Endothelial cell (in vitro differentiated cells): Measurements from ENCODE around the gene ASAP2. TPM values are rescaled to one million over a fixed set of nuclear protein-coding genes. Genes with fewer than 3 reads are reported as not detected.
A peak's percentile ranks its signal among the peaks of the same experiment; 100 is the strongest.

Source experiments
- DNase-seq: peaks from one replicate; pipeline ENCODE4 v3.0.0; 2021; ENCODE audit warnings: low spot score
- H3K27ac Mint-ChIP-seq: one replicate; pipeline ENCODE4 v1.8.0; 2021; ENCODE audit warnings: mixed read lengths, inconsistent platforms; ENCODE audit not compliant: unreplicated experiment
- H3K27me3 Mint-ChIP-seq: one replicate; pipeline ENCODE4 v1.8.0; 2021; ENCODE audit warnings: mild to moderate bottlenecking, moderate library complexity, mixed read lengths, inconsistent platforms; ENCODE audit not compliant: unreplicated experiment
- H3K36me3 Mint-ChIP-seq: one replicate; pipeline ENCODE4 v1.8.0; 2021; ENCODE audit warnings: mild to moderate bottlenecking, low read depth, mixed read lengths, inconsistent platforms; ENCODE audit not compliant: unreplicated experiment
- H3K4me1 Mint-ChIP-seq: one replicate; pipeline ENCODE4 v1.8.0; 2021; ENCODE audit warnings: mild to moderate bottlenecking, mixed read lengths, inconsistent platforms; ENCODE audit not compliant: unreplicated experiment
- H3K4me3 Mint-ChIP-seq: one replicate; pipeline ENCODE4 v1.8.0; 2021; ENCODE audit warnings: mild to moderate bottlenecking, mixed read lengths, inconsistent platforms; ENCODE audit not compliant: unreplicated experiment
- H3K9me3 Mint-ChIP-seq: one replicate; pipeline ENCODE4 v1.8.0; 2021; ENCODE audit warnings: mixed read lengths, inconsistent platforms; ENCODE audit not compliant: unreplicated experiment
- total RNA-seq: library from RNA; stranded (reverse); fragmentation: NEBNext Ultra II Directional; extraction: Animal tissue kit (Norgen Biotek cat#: 25700); gene quantifications from one replicate; pipeline ENCODE4 v1.2.1, GENCODE V29; 2021; ENCODE audit not compliant: unreplicated experiment
- TF ChIP-seq, protein P1 (sequence below): fragments of 200-600 bp; sonication (generic); IDR thresholded peaks from one replicate; pipeline ENCODE4 v1.5.0; 2021; ENCODE audit warnings: antibody characterized with exemption; ENCODE audit not compliant: unreplicated experiment

Gene ASAP2
- total RNA-seq, 1 donor from 2014 or later = 31.8 TPM

DNA sequence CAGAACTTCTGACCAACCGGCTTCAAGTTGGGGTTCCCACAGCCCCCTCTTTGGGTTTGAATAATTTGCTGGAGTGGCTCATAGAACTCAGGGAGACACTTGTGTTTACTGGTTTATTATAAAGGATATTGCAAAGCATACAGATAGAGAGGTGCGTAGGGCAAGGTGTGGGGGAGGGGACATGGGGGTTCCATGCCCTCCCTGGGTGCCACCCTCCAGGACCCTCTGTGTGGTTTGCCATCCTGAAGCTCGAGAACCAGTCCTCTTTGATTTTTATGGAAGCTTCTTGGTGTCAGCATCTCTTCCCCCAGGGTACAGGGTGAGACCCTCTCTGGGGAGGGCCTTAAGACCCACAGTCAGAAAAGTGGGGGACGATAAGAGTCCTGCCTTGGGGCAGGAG is 177.9 kb downstream of the ASAP2 start:
- Mint-ChIP-seq H3K4me1 (peaks cover 17% of the 10 kb centered on the region), H3K27me3 (peaks cover 12% of the 10 kb centered on the region), H3K27ac (no peak overlapping the region), H3K4me3 (no peak overlapping the region), H3K9me3 (no peaks in the 10 kb centered on the region), H3K36me3 (peaks cover 23% of the 10 kb centered on the region)
- TF ChIP-seq, protein P1, sequence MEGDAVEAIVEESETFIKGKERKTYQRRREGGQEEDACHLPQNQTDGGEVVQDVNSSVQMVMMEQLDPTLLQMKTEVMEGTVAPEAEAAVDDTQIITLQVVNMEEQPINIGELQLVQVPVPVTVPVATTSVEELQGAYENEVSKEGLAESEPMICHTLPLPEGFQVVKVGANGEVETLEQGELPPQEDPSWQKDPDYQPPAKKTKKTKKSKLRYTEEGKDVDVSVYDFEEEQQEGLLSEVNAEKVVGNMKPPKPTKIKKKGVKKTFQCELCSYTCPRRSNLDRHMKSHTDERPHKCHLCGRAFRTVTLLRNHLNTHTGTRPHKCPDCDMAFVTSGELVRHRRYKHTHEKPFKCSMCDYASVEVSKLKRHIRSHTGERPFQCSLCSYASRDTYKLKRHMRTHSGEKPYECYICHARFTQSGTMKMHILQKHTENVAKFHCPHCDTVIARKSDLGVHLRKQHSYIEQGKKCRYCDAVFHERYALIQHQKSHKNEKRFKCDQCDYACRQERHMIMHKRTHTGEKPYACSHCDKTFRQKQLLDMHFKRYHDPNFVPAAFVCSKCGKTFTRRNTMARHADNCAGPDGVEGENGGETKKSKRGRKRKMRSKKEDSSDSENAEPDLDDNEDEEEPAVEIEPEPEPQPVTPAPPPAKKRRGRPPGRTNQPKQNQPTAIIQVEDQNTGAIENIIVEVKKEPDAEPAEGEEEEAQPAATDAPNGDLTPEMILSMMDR = no peak
- DNase-seq = no peak

DNA sequence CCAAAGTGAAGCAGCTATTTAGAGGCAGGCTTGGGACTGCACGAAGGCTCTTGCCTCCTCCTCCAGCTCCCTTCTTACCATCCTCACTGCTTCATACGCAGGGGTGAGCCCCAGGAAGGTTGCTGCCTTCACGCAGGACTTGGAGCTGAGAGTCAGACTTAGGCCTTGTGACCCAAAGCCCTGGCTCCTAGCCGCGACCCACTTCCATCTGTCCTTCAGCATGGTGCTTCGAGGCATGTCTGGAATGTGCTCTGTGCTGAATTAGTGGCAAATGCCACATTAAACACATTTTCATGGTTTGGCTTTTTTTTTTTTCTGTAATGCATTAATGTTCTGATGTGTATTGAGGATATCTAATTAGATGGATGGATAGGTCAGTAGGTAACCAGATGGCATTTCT is 179.2 kb downstream of the ASAP2 start:
- peaks cover 12% of the 10 kb centered on the region for H3K27me3 Mint-ChIP-seq
- peaks cover 31% of the 10 kb centered on the region for H3K36me3 Mint-ChIP-seq
- no peak for DNase-seq
- no peak overlapping the region for H3K4me3 Mint-ChIP-seq
- peaks cover 12% of the 10 kb centered on the region for H3K4me1 Mint-ChIP-seq
- no peak overlapping the region for H3K27ac Mint-ChIP-seq
- H3K9me3 Mint-ChIP-seq = no peaks in the 10 kb centered on the region
- TF ChIP-seq, protein P1 = no peak

DNA sequence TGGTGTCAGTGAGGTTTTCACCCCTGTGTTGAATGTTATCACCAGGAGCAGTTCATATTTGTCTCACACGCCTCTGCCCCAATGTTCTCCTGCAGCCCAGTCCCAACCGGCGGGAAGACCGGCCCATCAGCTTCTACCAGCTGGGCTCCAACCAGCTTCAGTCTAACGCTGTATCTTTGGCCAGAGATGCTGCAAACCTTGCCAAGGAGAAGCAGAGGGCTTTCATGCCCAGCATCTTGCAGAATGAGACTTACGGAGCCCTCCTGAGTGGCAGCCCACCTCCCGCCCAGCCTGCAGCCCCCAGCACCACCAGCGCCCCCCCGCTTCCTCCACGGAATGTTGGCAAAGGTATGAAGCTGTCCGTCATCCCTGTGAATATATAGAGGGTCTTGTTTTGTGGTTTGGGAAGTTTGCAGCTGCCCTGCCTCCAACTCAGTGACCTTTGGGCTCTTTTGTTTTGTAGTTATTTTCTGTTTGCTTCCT is 181.6 kb downstream of the ASAP2 start:
- DNase-seq = no peak
- no peaks in the 10 kb centered on the region for H3K9me3 Mint-ChIP-seq
- peaks cover 21% of the 10 kb centered on the region for H3K4me1 Mint-ChIP-seq
- peaks cover 28% of the 10 kb centered on the region for H3K36me3 Mint-ChIP-seq
- H3K27me3 Mint-ChIP-seq = peaks cover 6% of the 10 kb centered on the region
- H3K4me3 Mint-ChIP-seq = no peak overlapping the region
- H3K27ac Mint-ChIP-seq = no peak overlapping the region
- TF ChIP-seq, protein P1 = no peak

DNA sequence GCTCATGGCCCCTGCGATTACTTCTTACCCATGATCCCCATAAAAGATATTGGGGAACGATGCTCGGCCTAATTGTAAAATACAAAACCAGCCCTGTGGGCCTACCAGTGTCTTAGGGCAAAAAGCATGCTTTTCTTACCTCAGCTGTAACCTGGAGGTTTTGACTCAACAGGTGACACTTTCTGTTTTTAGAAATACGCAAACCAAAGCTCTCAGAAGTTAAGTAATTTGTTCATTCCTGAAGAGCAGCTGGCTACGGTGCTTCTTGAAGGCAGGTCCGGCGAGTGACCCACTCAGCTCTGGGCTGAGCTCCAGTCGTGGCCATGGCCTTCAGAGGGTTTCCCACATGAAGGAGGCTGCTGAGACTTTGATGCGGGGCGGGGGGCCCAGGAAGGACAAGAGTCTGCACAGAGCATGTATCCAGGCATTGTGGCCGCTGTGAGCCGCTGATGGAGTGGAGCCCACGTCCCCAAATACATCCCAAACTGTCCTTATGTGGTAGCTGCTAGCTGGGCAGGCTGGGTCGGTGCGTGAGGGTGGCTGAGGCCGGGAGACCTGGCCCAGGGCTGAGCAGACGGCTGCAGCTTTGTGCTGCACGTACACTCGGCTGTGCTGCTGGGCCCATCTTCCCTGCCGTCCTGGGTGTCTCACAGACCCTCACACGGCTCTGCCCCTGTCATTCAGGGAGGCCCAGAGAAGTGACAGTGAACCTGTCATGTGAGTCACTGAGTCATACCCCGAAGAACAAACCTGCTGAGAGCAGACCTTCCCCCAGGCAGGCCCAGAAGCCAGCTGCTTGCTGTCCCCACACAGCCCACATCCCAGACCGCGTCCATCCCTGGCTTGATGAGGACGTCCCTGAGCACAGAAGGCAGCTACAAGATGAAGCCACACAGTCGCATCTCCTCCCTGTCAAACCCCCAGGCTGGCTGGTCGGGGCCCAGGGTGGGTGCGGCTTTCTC is 182.6 kb downstream of the ASAP2 start:
- Mint-ChIP-seq H3K36me3 (peaks cover 29% of the 10 kb centered on the region), H3K27ac (no peak overlapping the region), H3K4me1 (peaks cover 25% of the 10 kb centered on the region), H3K9me3 (no peaks in the 10 kb centered on the region), H3K27me3 (peaks cover 7% of the 10 kb centered on the region), H3K4me3 (peak overlapping the region; percentile 38)
- TF ChIP-seq, protein P1 = no peak
- DNase-seq = no peak
